RPMI7951 (cell line): ENCODE data around the gene IGFL4. TPM values are rescaled to one million over a fixed set of nuclear protein-coding genes. Genes with fewer than 3 reads are reported as not detected.
A peak's percentile ranks its signal among the peaks of the same experiment; 100 is the strongest.

ENCODE experiments used
- DNase-seq: peaks from one replicate; pipeline ENCODE4 v3.0.0-alpha.2; 2012; ENCODE audit warnings: low read depth
- total RNA-seq: library from RNA; depleted of rRNA; stranded (reverse); fragments of >200 nt; shearing (Covaris generic); gene quantifications from 2 replicates; pipeline ENCODE4 v1.2.3, GENCODE V29; 2014; rRNA removed

Gene IGFL4
- total RNA-seq = not detected in 2 replicates

GRCh38 chr19:46040952-46041500 is at the start of gene IGFL4:
Gene IGFL4, minus strand, starts transcription at chr19:46041002. Its CDS starts 40 bp downstream, at chr19:46040962.
- DNase-seq = peak; percentile 89

- DNase-seq = no peak
These were observed 49.6 kb upstream of the IGFL4 start for GRCh38 chr19:46090444-46090843.

GRCh38 chr19:46089432-46089831 is 48.6 kb upstream of the IGFL4 start:
- DNase-seq = no peak

GRCh38 chr19:46088101-46088500 is 47.3 kb upstream of the IGFL4 start:
- no peak for DNase-seq

GRCh38 chr19:46085888-46086287 is 45.1 kb upstream of the IGFL4 start:
- no peak for DNase-seq

GRCh38 chr19:46082728-46083050 is 41.9 kb upstream of the IGFL4 start:
- DNase-seq = peak; percentile 27

GRCh38 chr19:46081928-46082727 is 41.3 kb upstream of the IGFL4 start:
- DNase-seq = peak; percentile 65

GRCh38 chr19:46080561-46080960 is 39.8 kb upstream of the IGFL4 start:
- peak; percentile 98 for DNase-seq

GRCh38 chr19:46079576-46079975 is 38.8 kb upstream of the IGFL4 start:
- DNase-seq = peak; percentile 51

- DNase-seq = peak; percentile 52
These were observed 38.0 kb upstream of the IGFL4 start for GRCh38 chr19:46078573-46079332.

- DNase-seq = no peak
These were observed 37.0 kb upstream of the IGFL4 start for GRCh38 chr19:46077815-46078167.

- DNase-seq = peak; percentile 79
These were observed 36.4 kb upstream of the IGFL4 start for GRCh38 chr19:46076951-46077814.

GRCh38 chr19:46076031-46076880 is 35.5 kb upstream of the IGFL4 start:
- no peak for DNase-seq

- peak; percentile 42 for DNase-seq
These were observed 32.6 kb upstream of the IGFL4 start for GRCh38 chr19:46073268-46073922.

GRCh38 chr19:46069806-46070341 is 29.1 kb upstream of the IGFL4 start:
- peak; percentile 88 for DNase-seq

- peak; percentile 100 for DNase-seq
These were observed 27.8 kb upstream of the IGFL4 start for GRCh38 chr19:46068345-46069258.

GRCh38 chr19:46067691-46068090 is 26.9 kb upstream of the IGFL4 start:
- DNase-seq = no peak

- DNase-seq = peak; percentile 46
These were observed 25.7 kb upstream of the IGFL4 start for GRCh38 chr19:46066471-46066870.

- peak; percentile 97 for DNase-seq
These were observed 24.8 kb upstream of the IGFL4 start for GRCh38 chr19:46065486-46066071.
